Activated CD8-positive, alpha-beta T cell treated with anti-CD3 and anti-CD28 coated beads for 36 hours (primary cell): Measurements from ENCODE around the gene CORO2B. TPM values are rescaled to one million over a fixed set of nuclear protein-coding genes. Genes with fewer than 3 reads are reported as not detected.
A peak's percentile ranks its signal among the peaks of the same experiment; 100 is the strongest.

ENCODE experiments used
- ATAC-seq: fragments of 200-7000 bp; cut with Tn5 transposase; one replicate; pipeline ENCODE4 v1.10.0; 2021; ENCODE audit warnings: mild to moderate bottlenecking, moderate library complexity
- CTCF ChIA-PET: fragments of 350-600 bp; sonication (Branson Sonifier 250); formaldehyde crosslinking; loops from one replicate; lab custom pipeline; 2021; ENCODE audit warnings: antibody characterized with exemption; lab: Charles Lee
- POLR2A ChIA-PET: fragments of 350-600 bp; sonication (Branson Sonifier 250); formaldehyde crosslinking; loops from one replicate; lab custom pipeline; 2021; ENCODE audit warnings: antibody characterized with exemption; lab: Charles Lee
- DNase-seq: peaks from one replicate; pipeline ENCODE4 v3.0.0-alpha.2; 2020
- H3K27ac Mint-ChIP-seq: one replicate; pipeline ENCODE4 v1.8.0; 2021; ENCODE audit warnings: mild to moderate bottlenecking, mixed read lengths
- H3K27me3 Mint-ChIP-seq: one replicate; pipeline ENCODE4 v1.8.0; 2021; ENCODE audit warnings: mixed read lengths
- H3K36me3 Mint-ChIP-seq: one replicate; pipeline ENCODE4 v1.8.0; 2021; ENCODE audit warnings: low read depth, mixed read lengths
- H3K4me1 Mint-ChIP-seq: one replicate; pipeline ENCODE4 v1.8.0; 2021; ENCODE audit warnings: low read depth, mixed read lengths
- H3K4me3 Mint-ChIP-seq: one replicate; pipeline ENCODE4 v1.8.0; 2021; ENCODE audit warnings: mild to moderate bottlenecking, moderate library complexity, mixed read lengths
- H3K9me3 Mint-ChIP-seq: one replicate; pipeline ENCODE4 v1.8.0; 2021; ENCODE audit warnings: mixed read lengths
- intact Hi-C: fragments of 100-400 bp; cut with micrococcal nuclease; formaldehyde crosslinking; loops from one replicate; pipeline ENCODE4 v1.10.0; 2022
- total RNA-seq, 2 experiments: library from RNA; stranded (reverse); gene quantifications; one replicate each; pipeline ENCODE4 v1.2.3, GENCODE V29; 2021
- TF ChIP-seq, protein P1 (sequence below): fragments of 200-600 bp; IDR thresholded peaks from one replicate; pipeline ENCODE4 v1.8.0; 2022; ENCODE audit warnings: antibody characterized with exemption, mild to moderate bottlenecking

The CORO2B gene
- total RNA-seq, 2 experiments from 2014 or later, result not detected

DNA sequence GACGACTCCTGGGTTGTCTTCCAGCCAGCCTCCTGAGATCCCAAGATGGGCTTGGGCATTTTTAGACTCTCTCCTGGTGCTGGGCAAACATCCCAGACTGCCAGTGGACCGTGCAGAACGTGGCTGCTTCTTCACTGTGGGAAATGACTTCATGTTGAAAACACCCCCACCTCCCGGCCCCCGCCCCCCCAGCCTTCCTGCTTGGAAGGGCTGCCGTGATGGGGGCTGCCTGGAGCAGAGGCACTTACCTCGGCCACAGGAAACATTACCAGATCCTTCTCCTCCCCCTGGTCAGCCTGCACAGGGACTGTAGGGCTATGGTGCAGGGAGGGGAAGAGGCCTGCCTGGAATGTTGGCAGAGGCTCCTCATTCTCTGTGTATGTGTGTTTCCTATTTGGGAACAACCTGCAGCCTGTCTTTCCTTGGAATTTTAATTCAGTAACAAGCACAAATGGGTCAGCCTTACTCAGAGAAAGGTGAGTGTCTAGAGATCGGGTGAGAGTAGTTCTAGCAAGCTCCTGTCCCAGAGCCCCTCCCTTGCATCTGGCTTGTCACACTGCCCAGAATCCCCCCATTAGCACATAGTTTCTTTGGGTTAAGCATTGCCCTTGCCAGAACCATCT lies 151.1 kb downstream of the CORO2B start:
- ATAC-seq (no peak), DNase-seq (no peak)
- TF ChIP-seq, protein P1, sequence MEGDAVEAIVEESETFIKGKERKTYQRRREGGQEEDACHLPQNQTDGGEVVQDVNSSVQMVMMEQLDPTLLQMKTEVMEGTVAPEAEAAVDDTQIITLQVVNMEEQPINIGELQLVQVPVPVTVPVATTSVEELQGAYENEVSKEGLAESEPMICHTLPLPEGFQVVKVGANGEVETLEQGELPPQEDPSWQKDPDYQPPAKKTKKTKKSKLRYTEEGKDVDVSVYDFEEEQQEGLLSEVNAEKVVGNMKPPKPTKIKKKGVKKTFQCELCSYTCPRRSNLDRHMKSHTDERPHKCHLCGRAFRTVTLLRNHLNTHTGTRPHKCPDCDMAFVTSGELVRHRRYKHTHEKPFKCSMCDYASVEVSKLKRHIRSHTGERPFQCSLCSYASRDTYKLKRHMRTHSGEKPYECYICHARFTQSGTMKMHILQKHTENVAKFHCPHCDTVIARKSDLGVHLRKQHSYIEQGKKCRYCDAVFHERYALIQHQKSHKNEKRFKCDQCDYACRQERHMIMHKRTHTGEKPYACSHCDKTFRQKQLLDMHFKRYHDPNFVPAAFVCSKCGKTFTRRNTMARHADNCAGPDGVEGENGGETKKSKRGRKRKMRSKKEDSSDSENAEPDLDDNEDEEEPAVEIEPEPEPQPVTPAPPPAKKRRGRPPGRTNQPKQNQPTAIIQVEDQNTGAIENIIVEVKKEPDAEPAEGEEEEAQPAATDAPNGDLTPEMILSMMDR, result no peak
- ChIA-PET CTCF (interaction anchor here (1.0 to 1.6 kb wide), 2 partner anchors 99 to 145 kb away, joined by 4 to 13 read pairs; no protein-coding TSS in a partner anchor), POLR2A (no interaction called here)
- Mint-ChIP-seq H3K4me3 (no peak overlapping the region), H3K27me3 (peaks cover 5% of the 10 kb centered on the region), H3K27ac (no peak overlapping the region), H3K9me3 (no peaks in the 10 kb centered on the region), H3K36me3 (no peaks in the 10 kb centered on the region), H3K4me1 (peaks cover 3% of the 10 kb centered on the region)
- intact Hi-C loops, result loop anchor here (2.0 to 10.0 kb wide), 2 partner anchors 115 to 145 kb away; no protein-coding TSS in a partner anchor

DNA sequence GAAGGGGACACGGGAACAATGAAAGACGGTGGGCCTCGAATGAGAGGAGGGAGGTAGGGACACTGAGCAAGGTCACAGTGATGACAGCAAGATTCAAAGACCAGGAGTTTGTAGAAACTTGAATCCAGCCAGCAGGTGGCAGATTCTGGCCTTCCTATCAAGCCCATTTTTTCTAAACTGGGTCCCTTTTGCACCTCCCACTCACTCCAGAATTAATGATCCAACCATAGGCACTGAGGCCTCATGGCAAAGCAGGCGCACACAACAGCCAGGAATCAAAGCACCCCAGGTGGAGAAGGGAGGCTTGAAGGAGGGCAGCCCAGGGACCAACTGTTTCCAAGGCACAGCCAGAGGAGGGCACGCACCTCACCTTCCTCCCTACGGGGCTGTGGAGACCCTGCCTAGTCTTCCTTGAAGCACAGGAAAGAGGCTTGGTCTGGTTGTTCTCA lies 151.7 kb downstream of the CORO2B start:
- no peaks in the 10 kb centered on the region for H3K36me3 Mint-ChIP-seq
- ATAC-seq (no peak), DNase-seq (peak; percentile 38)
- H3K9me3 Mint-ChIP-seq, result no peaks in the 10 kb centered on the region
- POLR2A ChIA-PET, result no interaction called here
- H3K4me1 Mint-ChIP-seq, result peaks cover 3% of the 10 kb centered on the region
- TF ChIP-seq, protein P1, result peak; percentile 52
- H3K27ac Mint-ChIP-seq, result no peak overlapping the region
- peaks cover 5% of the 10 kb centered on the region for H3K27me3 Mint-ChIP-seq
- CTCF ChIA-PET, result interaction anchor here (1.6 kb wide), 1 partner anchor 145 kb away, joined by 13 read pairs; no protein-coding TSS in a partner anchor
- intact Hi-C loops, result loop anchor here (2.0 to 10.0 kb wide), 2 partner anchors 114 to 144 kb away; no protein-coding TSS in a partner anchor
- H3K4me3 Mint-ChIP-seq, result no peak overlapping the region

DNA sequence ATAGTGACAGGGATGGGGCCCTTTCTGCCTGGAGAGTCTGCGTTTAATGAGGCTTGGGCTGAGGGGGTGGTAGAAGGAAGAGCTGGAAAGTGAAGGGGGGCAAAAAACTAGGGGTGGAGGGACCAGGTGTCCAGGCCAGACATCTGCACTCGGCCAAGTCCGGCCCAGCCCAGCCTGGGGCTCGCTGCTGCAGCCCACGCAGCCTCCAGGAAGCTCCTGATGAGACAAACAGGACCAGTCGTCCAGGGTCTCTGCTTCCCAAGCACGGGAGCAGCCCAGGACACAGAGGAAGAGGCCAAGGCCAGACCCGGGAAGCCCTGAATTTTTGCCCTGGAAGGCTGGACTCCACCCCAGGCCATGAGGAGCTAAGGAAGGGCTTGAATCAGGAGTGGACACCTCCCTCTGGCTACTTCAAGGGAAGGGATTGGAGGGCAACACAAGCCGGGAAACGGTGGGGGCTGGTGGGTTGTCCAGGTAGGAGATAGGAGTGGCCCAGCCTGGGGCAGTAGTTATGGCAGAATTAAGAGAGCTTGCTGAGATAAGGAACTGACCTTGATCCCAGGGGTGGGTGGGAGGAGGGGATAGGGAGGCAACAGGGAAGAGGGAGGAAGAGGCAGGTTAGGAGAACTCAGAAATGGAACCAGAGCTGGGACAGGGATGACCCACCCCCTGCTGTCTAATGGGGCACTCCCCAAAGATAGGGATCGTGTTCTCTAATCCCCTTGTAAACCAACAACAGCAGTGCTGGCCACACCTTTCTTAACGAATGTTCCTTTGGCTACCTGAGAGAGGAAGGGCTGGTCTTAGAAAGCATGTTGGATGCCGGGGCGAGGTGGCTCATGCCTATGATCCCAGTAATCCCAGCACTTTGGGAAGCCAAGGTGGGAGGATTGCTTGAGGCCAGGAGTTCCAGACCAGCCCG lies 152.4 kb downstream of the CORO2B start:
- Mint-ChIP-seq H3K4me3 (no peak overlapping the region), H3K36me3 (no peaks in the 10 kb centered on the region), H3K27me3 (peaks cover 2% of the 10 kb centered on the region), H3K27ac (no peak overlapping the region), H3K4me1 (peaks cover 3% of the 10 kb centered on the region), H3K9me3 (no peaks in the 10 kb centered on the region)
- ATAC-seq (no peak), DNase-seq (no peak)
- TF ChIP-seq, protein P1, result no peak
- intact Hi-C loops, result loop anchor here (2.0 to 10.0 kb wide), 2 partner anchors 114 to 144 kb away; no protein-coding TSS in a partner anchor
- ChIA-PET POLR2A (no interaction called here), CTCF (interaction anchor here (0.7 to 2.1 kb wide), 4 partner anchors 23 to 181 kb away, joined by 3 to 16 read pairs (median 4); no protein-coding TSS in a partner anchor)

DNA sequence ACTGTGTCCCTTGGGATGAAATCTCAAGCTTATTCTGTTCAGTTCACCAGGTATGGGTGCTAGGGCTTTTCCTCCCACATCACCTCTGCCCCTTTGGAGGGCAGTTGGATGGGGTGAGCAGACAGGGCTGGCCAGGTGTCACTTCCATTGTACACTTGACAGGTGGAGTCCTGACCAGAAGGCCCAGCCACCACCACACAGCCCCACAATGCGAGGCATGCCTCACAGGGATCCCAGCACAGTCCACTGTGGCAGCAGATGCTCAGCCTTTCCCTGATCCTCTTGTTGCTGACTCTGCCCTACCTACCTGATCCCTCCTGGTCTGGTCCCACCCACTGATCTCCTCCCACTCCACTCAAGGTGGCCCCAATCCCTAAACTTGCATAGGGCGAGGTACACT lies 153.7 kb downstream of the CORO2B start:
- POLR2A ChIA-PET, result no interaction called here
- H3K27ac Mint-ChIP-seq, result no peak overlapping the region
- H3K36me3 Mint-ChIP-seq, result no peaks in the 10 kb centered on the region
- H3K27me3 Mint-ChIP-seq, result no peaks in the 10 kb centered on the region
- ATAC-seq (no peak), DNase-seq (no peak)
- no peak overlapping the region for H3K4me3 Mint-ChIP-seq
- intact Hi-C loops, result loop anchor here (10.0 kb wide), 1 partner anchor 112 kb away; no protein-coding TSS in a partner anchor
- H3K9me3 Mint-ChIP-seq, result no peaks in the 10 kb centered on the region
- H3K4me1 Mint-ChIP-seq, result peaks cover 3% of the 10 kb centered on the region
- TF ChIP-seq, protein P1, result no peak
- CTCF ChIA-PET, result interaction anchor here (0.6 to 2.1 kb wide), 3 partner anchors 143 to 192 kb away, joined by 3 to 16 read pairs (median 4); no protein-coding TSS in a partner anchor
